ENCODE results near the gene IPCEF1.
A peak's percentile ranks its signal among the peaks of the same experiment; 100 is the strongest.

Gene IPCEF1

DNA sequence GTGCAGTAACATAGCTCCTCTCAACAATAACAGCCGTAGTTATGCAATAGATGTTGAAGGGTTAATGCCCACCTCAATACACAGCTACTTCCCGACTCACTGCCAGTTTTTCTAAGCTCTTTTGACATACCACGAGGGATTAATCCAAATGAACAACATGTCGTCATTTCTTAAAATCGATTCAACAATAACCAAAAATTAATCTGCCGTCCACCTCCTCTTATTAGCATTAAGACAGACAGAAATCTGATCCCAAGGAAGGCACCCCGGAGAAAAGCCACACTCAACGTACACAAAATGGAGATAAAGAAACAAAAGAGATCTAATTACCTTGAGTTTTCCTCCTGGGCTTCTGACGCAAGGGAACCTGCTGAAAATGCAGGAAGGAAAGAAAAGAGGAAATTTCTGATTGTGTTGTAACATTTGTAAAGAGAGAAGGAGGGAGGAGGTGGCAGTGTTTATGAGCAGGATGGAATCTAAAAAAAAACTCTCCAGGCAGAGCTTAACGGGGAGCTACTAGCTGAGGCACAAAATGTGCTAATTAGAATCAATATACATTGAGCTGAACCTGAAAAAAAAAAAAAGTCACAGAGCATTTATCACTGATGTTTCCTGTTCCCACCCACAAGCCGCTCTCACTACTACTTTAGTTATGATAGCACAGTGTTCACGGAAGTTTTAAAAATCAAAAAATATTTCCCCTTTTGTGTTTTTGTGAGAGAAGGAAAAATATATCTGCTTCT lies 109.3 kb downstream of the IPCEF1 start:
- DNase-seq (ENCODE audit: low spot score) = peak; percentile 47

DNA sequence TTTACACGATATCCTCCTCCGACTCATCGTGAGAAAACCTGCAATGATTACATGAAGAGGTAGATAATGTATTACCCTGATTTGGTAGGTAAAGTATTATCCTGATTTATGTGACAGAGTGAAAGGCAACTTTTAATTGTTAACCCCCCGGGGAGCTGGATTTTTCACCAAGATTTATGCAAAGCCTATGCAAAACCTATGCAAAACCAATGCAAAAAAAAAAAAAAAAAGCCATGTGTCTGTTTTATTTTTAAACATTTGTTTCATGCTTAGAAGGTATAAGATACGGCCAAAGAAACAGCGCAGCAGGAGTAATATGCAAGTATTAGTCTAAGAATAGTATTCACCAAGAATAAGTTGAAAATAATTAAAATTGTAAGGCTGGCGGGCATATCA lies 109.9 kb downstream of the IPCEF1 start:
- no peak for DNase-seq (ENCODE audit: low spot score)

DNA sequence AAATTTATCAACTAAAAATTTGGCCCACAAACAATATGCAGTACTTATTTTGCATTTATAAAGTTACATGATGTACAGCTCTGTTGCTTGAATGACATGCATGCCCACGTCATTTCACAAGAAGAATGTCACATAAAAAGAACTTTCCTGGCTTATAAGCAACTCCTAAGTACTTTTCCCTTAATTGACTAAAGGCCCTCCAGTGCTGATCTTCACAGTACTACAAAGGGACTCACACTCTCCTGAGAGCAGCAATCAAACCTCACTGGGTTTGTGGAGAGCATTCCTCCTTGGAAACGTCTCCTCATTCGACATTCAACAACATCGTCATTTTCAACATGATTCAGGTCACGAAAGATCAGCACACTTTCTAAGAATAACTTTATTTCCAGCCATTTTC lies 111.1 kb downstream of the IPCEF1 start:
- no peak for DNase-seq (ENCODE audit: low spot score)

DNA sequence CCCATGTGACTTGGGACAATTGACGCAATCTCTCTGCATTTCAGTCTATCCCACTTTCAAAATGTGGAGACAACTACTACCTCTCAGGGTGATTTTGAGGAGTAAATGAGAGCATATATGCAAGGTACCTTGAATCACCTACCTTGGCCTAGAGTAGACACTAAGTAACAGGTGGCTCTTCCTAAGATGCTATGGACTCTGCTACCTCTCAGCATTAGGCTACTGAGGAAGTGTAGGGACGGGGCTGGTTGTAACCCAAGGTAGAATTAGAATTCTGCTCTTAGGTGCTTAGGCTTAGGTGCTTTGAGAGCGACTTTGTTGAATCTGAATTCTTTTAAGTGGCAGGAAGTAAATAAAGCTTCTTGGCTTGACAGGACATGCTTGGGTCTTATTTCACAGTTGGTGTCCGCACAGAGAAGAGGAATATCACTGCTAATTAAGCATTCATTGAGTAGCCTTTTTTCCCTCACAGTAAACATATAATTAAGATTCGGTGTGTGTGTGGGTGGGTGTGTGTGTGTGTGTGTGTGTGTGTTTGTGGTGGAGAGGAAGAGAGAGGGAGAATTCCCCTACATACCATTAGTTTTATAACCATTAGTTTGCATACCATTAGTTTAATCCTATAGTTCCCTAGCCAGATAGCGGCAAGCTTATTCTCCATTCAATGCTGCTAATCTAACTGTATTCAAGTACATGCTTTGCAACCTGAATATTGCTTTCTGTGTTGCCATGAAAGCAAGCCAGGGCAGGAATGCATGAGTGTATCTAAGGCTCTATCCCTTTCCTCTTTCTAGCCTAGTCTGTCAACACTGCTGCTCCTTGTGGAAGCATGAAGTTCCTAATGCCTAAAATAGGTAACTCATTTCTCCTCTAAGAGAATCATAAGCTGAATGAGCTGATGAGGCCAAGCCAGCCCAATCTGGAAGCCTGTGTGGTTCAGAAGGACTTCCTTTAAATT lies 112.5 kb downstream of the IPCEF1 start:
- no peak for DNase-seq (ENCODE audit: low spot score)

DNA sequence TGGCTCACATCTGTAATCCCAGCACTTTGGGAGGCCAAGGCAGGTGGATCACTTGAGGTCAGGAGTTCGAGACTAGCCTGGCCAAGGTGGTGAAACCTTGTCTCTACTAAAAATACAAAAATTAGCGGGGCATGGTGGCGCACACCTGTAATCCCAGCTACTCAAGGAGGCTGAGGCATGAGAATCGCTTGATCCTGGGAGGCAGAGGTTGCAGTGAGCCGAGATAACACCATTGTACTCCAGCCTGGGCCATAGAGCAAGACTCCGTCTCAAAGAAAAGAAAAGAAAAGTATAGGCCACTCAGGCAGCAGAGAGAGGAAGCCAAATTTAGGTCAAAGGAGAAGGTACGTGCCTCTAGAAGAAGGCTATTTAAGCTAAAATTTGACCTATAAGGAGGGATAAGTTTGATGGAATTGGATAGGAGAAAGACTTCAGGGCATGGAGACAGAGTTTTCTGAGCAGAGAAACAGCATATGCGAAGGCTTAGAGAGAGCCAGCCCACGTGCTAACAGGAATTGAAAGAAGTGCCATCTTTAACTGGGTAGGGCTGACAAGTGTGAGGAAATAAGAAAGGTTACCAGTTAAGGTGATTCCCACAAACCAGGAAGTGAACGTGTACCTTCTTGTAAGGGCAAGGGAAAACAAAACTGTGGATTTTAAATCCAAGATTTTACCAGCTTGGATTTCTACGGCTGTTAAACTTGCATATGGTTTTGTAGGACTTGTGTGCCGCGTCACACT lies 113.8 kb downstream of the IPCEF1 start:
- no peak for DNase-seq (ENCODE audit: low spot score)

DNA sequence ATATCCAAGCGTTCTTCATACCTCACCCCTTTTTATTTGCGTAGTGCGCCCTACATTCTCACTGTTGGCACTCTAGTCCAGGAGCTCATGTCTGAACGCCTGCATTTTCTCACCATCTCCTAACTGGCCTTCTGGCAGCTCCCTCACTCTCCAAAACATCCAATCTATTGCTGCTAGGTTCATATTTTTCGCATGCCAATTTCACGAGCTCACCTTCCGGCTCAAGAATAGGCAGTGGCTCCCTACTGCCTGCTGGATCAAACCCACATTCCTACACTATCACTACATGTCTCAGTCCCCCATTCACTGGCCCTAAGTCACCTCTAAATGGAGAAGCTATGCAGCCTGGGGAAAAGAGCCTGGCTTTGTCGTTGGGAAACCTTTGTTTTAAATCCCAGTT lies 115.0 kb downstream of the IPCEF1 start:
- DNase-seq (ENCODE audit: low spot score) = no peak

DNA sequence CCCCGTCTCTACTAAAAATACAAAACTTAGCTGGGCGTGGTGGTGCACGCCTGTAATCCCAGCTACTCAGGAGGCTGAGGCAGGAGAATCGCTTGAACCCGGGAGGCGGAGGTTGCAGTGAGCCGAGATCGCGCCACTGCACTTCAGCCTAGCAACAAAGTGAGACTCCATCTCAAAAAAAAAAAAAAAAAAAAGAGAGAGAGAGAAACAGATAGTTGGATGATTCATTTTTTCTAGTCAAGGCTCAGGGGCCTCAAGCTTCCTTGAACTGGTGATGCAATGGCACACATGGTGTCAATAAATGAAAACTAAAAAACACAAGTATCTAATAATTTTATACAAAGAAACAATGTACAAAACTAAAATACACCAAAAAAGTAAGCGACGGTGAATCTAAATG lies 115.5 kb downstream of the IPCEF1 start:
- DNase-seq (ENCODE audit: low spot score) = peak; percentile 59

DNA sequence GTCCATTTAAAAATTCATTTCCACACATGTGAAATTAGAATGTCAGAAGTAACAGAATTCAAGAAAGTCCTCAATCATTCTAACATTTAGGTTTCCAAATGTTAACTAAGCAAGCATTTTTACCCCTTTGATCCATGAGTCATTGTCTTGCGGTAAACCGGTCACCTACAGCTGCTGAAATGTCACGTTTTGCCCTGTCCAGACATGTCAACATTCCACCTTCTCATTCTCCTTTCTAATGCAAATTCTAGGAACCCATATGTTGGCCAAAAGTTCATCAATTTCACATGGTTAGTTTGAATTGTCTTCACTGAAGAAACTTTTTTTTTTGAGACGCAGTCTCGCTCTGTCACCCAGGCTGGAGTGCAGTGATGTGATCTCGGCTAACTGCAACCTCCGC lies 117.2 kb downstream of the IPCEF1 start:
- peak; percentile 61 for DNase-seq (ENCODE audit: low spot score)

DNA sequence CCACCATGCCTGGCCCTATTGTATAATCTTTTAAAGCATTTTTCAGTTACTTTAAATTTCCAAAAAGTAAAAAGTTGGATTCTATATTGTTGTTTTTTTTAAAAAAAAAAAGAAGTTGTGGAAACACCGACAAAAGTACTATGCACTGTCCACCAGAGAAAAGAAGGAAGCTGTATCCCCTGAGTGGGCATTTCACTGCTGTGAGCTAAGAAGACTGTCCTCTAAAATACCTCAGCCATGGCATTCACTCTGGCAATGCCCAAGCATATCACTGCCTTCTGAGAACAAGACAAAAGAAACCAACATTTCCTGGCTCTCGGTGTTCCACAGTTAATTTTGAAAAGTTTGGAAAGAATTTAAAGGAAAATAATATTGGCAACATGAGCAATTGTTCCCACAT lies 117.8 kb downstream of the IPCEF1 start:
- no peak for DNase-seq (ENCODE audit: low spot score)

DNA sequence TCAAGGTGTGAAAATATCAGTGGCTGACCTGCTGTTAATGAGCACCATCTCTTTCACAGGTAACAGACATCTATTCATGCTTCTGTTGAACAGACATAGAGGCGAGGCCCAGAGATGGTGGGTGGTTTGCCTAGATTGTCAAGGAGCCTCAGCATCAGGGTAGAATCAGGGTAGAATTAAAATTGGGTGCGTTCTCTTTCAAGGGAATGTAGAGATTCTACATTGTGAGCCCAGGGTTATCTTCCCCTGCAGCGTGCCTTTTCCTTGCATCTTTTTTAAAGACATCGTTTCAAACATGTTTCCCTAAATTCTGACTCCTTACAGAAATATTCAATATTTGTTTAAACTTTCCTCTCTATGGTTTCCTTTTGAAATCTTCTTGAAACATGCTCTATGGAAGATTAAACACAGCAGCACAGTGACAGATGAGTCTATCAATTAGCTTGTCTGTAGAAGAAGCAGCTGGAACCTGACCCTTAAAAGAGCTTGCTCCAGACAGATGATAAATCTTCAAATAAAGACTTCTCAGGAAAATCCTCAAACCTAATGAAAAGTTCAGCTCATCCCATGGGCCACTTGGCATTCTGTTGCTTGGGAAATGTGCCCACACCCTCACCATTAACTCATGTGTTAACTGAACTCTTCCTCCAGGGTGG lies 119.8 kb downstream of the IPCEF1 start:
- DNase-seq (ENCODE audit: low spot score) = no peak

DNA sequence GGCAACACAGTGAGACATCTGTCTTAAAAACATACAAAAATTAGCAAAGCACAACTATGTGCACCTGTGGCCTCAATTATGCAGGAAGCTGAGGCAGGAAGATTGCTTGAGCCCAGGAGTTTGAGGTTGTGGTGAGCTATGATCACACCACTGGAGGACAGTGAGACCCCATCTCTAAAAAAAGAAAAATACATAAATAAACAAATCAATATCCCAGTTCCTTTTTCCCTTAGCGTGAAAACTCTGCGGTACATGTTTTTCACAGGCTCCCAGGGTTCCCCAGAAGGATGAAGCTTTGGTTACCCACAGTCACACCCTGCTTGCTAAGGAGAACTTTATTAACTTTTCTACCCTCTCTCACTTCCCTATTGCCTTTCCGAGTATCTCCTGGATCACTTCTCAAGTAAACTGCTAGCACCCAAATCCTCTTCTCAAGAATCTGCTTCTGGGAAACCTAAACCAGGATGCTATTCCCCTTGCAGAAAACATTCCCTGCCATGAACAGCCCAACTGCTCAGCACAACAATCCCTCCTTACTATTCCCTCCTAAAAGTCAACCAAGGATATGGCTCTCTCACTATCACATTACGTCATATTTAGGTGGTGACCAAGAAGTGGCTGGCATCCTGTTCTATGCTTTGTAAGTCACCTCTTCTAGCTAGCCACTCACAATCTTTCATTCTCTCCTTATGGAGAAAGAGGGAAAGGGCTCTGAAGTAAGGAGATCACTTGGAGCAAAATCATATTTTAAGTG lies 122.4 kb downstream of the IPCEF1 start:
- no peak for DNase-seq (ENCODE audit: low spot score)

DNA sequence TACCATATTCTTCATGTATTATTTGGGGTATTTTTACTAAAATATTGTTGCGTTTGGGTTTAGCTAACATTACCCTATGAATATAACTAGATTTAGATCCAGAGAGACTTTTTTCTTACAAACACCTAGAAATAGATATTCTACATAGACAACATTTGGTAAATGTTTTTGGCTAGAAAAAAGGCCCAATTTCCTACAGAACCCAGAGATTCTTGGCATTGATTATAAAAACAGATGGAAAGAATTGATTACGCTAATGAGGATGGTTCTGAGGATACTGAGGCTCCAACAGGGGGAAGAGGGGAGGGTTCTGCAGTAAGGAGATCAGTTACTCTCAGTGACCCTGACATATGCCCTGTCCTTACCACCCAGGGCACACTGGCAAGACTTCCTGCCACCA lies 123.2 kb downstream of the IPCEF1 start:
- DNase-seq (ENCODE audit: low spot score) = no peak

DNA sequence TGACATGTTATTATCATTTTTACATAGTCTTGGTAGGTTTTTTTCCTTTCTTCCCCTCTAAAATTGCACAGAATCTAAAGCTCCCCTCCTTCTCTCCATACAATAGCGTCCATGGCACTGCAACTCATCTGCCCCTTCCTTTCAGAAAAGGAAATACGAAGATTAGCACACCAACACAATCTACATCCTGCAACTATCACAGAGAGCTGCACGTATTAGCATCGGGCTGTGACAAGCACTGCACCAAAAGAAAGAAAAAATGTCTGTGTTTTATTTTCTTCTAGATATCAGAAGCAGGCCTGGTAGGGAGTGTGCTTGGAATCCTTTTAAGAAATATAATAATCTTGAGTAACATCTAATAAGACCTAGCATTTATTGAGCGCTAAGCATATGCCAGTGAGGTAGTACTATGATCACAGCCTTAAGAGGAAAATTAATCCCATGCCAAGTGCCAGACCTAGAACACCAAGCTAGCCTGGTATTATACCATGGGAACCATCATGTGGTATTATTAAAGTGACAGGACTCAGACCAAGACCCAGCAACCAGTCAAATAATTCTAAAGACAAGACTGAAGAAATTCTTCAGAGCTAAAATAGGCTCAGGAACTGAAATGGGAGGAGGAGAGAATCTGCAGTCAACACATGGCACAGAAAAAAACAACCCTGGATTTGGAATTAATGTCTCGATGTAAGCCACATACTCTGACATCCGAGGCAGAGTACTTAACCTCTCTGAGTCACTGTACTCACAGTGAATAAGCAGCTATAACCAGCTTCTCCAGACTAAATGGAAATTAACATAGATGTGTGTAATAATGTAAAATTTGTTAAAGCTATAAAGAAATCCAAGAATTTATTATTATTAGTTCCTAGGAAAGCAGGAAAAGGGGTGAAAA lies 124.3 kb downstream of the IPCEF1 start:
- no peak for DNase-seq (ENCODE audit: low spot score)

DNA sequence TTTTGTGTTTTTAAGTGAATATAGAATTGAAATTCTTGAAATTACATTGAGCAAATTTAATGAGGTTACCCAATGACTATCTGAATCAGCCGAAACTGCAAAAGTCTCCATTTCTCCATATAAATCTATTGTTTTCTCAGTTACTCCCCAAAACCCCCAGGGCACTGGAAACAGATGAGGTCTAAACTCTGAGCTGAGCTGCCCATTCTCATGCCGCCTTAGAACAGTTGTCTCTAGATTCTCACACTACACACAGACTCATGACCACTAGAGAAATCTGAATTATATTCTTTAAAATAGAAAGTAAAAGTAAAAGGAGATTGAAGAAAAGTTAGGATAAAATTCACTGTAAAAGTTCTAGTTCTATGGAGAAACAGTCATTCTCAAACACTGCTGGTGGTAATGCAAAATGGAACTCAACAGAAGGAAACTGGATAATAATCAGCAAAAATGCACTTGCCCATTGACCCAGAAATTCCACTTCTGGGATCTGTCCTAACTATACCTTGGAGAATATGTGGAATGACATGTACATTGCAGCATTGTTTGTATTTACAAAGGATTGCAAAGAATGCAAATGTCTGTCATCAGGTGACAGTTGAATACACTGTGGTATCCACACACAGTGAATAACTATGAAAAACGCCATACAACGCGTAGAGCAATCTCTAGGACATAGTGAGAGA lies 125.5 kb downstream of the IPCEF1 start:
- DNase-seq (ENCODE audit: low spot score) = no peak

DNA sequence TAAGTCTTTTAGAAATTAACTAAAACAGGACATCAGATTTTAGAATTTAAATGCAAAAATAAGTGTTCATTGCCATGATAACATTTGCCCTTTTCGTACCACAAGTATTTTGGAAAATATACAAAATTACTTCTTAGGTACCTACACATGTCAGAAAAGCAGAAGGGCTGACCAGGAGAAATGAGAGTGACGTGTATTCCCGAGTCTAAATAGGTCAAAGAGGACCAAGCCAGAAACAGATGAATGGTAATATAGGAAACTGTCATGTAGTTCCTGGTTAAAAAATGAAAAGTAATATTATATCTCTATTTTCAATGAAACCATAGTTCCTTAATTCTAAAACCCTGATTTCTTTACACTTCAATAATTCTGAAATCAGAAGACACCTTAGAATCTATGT lies 126.2 kb downstream of the IPCEF1 start:
- DNase-seq (ENCODE audit: low spot score) = no peak

DNA sequence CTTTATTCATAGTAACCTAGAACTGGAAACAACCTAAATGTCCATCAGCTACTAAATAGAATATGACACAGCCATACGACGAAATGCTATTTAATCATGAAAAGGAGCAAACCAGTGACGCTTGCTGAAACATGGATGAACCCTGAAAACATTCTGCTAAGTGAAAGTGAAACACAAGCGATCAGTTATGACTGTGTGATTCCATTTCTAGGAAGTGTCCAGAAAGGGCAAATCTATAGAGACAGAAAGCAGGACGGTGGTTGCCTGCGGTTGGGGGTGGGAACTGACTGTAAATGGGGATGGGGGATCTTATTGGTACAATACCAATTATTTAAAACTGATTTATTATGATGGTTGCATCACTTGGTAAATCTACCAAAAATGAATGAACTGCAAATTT lies 126.8 kb downstream of the IPCEF1 start:
- DNase-seq (ENCODE audit: low spot score) = peak; percentile 69

DNA sequence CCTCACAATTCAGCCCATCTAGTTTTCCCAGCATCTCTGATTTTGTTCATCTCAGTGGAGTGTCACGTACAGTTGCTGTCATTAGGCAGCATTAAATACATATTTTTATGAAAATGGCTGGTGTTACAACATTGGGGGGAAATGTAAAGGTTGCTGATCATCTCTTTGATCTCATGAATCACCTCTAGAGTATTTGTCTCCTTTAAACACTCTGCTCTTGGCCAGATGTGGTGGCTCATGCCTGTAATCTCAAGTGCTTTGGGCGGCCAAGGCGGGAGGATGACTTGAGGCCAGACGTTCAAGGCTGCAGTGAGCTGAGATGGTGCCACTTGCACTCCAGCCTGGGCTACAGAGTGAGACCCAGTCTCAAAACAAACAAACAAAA lies 128.1 kb downstream of the IPCEF1 start:
- no peak for DNase-seq (ENCODE audit: low spot score)

DNA sequence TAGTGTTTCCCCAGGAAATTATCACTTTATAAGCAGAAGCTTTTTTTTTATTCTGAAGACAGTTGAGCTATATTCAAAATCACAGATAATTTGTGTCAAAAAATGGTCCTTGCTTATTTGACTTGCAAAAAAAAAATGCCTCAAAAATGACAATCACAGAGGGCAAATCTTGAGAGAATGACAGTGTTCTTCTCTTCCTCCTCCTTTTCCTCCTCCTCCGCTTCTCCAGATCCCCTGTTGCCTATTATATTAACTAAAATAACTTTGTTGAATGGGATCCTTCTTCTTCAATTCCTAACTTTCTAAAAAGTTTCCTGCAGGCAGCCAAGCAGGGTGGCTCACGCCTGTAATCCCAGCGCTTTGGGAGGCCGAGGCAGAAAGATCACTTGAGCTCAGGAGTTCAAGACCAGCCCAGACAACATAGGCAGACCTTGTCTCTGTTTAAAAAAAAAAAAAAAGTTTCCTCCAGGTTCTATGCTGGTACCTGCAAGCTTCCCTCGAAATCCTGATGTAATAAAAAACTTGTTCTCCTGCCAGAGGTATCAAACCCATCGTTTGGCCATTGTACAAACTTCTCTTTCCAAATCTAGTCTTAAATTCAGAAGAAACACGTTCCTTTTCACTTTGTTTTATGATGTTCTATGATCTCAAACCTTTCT lies 128.6 kb downstream of the IPCEF1 start:
- DNase-seq (ENCODE audit: low spot score) = no peak

DNA sequence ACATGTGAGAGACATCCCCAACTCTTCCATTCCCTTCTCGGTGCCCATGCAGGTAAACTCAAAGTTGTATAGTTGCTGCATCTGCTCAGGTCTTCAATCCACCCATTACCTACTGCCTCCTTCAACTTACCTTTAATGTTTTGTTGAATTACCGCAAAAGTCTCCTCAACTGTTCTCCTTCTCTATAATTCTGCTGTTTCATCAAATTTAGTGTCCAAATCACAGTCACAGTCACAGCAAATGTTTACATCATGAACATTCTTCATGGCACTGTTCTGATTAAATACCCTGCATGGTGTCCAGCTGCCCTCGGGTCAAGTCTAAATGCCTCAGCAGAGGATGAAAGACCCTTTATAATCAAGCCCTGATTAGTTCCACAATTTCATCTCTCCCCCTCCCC lies 130.1 kb downstream of the IPCEF1 start:
- DNase-seq (ENCODE audit: low spot score) = no peak
